Right forelimb (tissue), 1 donor: ENCODE measurements around the gene SLC34A3.

Source experiments
- DNase-seq: peaks from one replicate; pipeline ENCODE4 v3.0.0-alpha.2; 2018

Gene SLC34A3

DNA sequence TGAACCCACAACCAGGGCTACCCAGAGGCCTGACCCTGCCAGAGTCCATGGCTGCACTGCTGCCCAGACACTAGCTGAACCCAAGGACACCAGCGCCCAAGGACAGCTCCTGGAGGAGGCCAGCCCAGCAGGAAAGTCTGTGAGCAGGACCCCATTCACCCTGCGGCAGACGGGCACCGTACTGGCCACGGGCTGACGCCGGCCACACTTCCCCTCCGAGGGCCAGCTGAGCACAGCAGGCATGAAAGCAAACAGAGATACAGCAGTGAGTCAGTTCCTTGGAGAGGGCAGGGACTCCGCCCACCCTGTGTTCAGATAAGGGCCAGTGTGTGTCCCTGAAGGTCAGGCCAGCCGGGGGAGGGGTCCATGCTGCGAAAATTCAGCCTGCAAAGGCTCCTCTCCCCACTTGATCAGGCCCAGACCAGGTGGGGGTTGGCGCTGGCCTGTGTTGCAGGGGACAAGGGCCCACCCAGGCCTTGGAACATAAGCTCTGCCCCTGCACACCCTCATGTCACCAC, 11.9 kb upstream of the SLC34A3 start:
- DNase-seq, result no peak

DNA sequence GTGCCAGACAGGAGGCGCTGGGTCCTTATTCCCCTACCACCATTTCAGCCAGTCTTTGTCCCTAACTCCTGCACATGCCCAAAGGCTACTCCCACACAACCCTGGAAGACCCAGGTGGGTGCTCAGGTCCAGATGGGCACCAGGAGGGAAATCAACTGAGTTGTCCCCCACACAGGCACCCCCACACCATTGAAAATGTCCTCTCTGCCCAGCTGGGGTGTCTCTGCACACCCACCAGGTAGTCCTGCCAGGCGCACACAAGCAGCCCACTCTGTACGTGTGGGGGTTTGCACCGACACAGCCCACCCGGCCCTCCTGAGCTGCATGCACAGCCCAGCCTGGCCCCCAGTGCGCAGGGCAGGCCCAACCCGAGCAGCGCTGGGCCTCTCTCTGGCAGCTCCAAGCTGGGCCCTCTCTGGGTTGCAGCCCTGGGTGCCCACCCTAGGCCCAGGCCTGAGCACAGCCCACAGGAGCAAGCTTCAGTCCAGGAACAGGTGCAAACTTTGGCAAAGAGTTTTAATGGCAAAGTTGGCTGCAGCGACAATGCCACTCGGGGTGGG, 10.9 kb upstream of the SLC34A3 start:
- no peak for DNase-seq

DNA sequence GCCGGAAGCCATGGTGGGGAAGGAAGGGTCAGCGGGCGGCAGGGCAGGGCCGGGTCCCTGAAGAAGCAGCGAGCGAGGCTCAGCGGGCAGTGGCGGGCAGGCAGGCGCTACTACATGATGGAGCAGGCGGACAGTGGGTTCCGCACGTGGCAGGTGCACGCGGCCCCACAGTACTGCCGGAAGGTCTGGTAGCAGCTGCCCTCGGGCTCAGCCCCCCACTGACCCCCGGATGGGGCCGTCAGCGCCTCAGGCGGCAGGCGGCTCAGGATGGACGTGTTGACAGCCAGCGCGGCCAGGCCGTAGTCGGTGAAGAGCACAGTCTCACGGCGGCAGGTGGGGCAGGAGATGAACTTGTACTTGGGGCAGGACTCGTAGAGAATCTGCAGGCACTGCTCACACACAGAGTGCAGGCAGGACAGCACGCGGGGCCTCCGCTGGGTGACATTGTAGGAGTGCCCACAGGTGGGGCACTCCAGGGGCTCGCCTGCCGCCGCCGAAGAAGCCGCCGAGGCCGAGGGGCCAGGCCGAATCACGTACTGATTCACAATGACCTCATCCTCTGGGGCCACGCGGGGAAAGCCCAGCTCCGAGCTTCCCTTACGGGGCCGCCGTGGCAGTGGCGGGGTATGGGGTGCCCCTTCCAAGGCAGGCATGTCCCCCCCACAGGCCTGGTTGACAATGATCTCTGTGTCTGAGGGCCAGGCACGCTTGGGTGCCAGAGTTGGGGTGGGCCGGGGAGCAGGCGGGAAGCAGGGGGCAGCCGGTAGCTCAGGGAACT, 10.2 kb upstream of the SLC34A3 start:
- no peak for DNase-seq

DNA sequence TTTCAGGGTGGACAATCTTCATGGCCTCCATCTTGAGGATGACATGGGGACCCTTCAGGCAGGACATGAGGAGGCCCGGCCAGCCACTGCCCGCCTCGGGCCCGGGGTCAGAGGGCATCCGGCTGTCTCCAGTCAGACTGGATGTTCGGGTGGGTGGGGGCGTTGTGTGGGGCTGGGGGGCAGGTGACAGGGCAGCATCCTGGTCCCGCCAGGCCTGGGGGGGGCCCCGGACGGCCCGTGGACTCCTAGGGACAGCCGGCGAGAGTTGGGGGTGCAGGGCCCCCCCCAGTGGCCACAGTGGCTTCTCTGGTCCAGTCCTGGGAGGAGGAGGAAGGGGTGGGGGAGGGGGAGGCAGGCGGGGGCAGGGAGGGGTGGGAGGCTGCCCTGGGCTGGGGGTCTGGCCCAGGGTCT, 9.6 kb upstream of the SLC34A3 start:
- no peak for DNase-seq

DNA sequence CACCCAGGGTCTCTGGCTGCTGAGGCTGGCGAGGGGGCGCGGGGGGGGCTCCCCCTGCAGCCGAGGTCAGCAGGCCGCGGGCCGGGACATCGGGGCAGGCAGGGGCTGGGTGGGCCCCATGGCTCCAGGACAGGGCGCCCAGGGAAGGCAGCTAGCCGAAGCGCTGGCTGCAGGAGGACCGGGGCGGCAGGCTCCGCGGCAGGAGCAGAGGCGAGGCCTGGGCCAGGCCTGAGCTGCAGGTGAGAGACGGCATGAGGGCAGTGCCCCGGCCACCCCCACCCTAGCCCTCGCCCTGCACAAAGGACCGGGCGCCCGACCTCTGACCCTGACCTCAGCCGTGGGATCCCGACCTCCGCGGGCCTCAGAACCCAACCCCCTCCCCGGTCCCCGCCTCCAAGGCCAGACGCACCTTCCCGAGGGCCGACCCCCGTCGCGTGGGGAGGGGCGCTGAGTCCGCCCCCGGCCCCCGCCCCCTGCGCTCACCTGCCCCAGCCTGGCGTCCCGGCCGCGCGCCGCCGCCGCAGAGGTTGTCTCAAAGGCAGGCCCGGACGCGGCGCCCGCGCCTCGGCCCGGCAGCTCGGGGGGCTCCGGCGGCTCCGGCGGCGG, 9.1 kb upstream of the SLC34A3 start:
- DNase-seq, result no peak

DNA sequence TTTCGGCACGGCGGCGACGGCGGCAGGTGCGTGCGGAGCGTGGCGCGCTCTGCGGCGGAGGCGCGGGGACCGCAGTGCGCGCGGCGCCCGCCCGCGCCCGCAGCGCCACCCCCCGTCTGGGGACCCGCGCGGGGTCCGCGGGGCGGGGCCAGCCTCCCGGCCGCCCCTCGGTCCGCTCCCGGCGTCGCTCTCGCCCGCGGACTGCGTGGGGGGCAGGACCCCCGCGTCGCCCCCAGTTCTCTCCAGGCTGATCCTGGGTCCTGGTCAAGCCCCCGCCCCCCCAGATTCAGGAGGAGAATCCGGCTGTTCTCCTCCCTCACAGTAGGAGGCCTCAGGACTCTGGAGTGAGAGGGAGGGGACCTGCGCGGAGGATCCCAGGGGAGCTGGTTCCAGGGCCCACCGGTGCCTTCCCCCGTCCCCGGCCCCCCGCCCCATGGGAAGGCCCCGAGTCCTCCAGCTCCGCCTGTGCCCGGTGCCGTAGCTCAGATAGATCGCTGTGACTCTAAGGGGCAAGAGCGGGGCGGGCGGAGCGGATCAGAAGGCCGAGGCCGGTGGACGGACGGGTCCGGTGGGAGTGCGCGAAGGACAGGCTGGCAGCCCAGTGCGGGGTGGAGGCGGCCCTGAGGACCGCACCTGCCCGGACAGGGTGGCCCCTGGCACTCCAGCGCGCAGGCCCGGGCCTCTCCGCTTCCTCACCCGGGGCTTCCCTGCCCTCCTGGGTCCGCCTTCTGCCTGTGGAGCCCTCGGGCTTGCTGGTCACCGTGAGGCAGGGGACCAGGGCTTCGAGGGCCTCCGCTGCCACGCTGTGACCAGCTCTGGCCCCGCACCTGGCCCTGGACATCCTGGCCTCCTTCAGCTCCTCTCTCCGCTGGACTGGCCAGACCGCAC, 8.3 kb upstream of the SLC34A3 start, which contains the start of gene RNF208:
Gene RNF208 (minus strand): TSS at position 51 of the 888 bp plus-strand sequence. CDS start 1,028 bp downstream, outside the sequence.
- no peak for DNase-seq

DNA sequence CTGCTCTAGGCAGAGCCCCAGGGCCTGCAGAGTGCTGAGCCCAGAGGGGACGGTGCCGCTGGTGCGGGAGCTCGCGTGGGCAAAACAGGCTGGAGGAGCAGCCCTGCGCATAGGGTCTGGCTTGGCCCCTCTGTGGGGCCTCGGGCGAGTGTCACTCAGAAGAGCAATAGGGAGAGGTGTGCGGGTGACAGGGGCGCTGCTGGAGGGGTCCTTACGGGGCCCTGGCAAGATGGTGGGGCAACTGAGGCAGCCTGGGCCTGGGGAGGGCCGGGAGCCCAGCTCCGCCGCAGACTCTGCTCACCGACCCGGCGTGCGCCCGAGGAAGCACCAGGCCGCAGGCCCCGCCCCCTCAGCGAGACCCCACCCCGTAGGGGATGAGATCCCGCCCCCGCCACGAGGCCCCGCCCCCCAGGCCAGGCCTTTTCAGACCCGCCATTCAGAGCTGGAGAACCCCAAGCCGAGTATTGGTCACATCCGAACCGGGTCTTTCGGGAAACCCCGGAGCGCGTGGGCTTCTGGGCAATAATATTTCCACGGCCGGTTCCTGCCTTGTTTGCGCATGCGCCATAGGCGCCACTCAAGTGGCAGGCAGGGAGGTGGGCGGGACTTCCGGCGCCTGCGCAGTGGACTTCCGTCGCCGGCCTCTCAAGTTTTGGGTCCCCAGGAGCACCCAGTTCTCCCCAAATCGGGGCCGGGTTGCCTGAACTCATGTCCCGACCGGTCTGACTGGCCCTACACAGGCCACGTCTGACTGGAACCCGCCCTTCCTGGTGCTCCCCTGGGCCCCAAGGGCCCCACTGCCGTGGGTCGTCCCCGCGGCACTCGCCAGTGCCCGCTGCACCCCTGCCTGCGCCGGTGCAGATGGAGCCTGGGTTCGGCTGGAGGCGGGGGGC, 7.4 kb upstream of the SLC34A3 start:
- DNase-seq, result peak; percentile 96

DNA sequence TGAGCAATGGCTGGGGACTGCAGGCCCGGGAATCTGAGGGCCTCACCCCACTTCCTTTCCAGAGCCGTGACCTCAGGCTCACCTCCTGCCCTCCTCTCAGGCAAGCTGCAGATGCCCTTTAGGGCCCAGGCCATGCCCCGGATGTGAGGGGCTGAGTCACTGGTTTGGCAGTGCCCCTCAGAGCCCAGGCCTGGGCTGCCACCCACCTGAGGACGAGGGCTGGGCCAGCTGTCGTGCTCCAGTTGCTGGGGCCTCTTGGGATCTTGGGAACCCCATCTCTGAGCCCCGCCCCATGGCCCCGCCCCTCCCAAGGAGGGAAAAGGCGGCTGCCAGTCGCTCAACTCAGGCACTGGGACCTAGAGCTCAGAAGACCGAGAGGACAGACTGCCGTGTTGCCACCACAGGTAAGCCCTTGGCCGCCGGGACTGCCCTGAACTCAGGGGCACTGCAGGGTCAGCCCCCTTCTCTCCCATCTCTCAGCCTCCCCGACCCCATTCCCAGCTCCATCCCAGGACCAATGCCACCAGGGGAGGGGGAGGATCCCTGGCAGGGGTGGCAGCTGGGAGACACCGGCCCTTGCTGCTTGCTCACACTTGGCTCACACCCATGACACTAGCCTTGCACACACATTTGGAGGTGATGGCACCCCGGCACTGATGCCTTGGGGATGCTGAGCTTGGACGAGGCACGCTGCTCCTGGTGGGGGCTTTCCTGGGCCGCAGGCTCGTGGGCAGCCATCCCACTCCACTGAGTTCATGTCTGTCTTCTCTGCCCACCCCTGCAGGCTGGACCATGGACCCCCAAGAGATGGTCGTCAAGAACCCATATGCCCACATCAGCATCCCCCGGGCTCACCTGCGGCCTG, 5.6 kb upstream of the SLC34A3 start, which contains the start of gene CYSRT1:
Gene CYSRT1 (plus strand): TSS at position 345 of the 865 bp plus-strand sequence. CDS start 448 bp downstream, at position 793.
- no peak for DNase-seq

DNA sequence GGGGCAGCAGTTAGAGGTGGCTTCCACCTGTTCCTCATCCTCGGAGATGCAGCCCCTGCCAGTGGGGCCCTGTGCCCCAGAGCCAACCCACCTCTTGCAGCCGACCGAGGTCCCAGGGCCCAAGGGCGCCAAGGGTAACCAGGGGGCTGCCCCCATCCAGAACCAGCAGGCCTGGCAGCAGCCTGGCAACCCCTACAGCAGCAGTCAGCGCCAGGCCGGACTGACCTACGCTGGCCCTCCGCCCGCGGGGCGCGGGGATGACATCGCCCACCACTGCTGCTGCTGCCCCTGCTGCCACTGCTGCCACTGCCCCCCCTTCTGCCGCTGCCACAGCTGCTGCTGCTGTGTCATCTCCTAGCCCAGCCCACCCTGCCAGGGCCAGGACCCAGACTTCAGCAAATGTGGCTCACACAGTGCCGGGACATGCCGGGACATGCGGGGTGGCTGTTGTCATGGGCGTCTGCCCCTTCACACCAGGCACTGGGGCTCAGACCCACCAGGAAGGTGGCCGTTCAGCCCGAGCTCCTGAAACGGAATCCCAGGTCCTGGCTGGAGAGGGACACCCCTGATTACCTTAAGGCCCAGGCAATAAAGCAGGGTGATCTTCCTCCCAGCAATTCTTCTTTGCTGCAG, 4.9 kb upstream of the SLC34A3 start:
- DNase-seq, result no peak

DNA sequence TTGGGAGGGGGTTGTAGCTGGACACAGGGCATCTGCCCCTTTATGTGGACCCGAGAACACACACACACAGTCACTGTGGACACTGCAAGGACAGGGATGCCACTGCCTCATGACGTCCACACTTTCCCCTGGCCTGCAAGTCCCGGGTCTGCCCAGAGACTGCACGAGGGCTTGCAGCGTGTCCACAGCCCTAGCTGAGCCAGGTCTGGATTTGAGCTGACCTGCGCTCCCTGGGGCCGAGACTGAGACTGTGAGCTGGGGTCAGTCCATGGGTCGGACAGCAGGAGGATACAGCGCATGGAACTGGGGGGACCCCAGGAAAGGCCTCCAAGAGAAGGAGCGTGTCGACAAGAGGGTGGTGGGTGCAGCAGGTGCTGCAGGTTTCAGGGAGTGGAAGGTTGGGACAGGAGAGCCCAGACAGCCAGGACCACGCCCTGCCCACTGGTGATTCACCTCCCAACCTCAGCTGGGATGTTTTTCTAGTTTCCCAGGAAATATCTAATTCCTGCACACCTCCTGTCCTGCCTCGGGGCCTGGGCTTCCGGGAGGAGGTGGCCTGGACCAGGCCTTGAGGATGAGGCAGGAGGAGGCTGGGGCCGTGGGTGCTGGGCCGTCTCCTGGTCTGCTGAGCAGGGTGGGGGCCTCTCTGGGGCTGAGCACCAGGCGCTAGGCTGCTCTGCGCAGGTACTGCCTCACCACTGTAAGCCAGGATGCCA, 4.2 kb upstream of the SLC34A3 start:
- DNase-seq, result no peak

DNA sequence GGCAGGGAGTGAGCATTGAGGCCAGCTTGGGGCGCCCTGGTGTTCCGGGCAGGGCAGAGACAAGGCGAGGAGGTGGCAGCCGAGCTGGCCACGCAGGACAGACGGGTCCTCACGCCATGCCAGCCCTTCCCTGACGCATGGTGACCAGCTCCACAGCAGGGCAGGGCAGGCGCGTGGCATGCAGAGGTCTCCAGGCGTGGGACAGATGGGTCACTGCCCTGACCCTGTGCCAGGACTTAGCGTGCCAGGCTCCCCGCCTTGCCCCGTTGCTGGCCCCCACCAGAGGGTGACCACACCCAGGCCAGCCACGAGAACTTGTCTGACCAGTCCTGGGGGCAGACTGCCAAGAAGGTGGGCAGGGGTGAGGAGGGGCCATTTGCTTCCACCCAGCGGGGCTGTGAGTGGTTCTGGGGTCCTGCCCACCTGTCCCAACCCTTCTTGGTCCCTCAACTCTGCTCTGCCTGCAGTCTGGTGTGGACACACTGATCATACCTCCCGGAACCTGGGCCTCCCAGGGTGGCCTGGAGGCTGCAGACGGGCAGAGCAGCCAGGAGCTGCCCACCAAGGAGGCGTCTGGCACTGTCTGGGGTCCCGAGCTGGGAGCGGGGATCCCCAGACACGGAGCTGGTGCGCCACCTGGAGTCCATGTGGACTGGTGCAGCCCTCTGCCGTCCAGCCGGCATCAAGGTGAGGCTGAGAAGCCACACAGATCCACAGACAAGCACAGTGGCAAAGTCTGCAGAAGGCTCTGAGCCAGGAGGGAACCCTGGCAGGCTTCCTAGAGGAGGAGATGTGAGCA, 3.4 kb upstream of the SLC34A3 start, which contains the start of gene RNF224:
Gene RNF224 (plus strand): TSS at position 449 of the 799 bp plus-strand sequence. CDS start 834 bp downstream, outside the sequence.
- peak; percentile 86 for DNase-seq

DNA sequence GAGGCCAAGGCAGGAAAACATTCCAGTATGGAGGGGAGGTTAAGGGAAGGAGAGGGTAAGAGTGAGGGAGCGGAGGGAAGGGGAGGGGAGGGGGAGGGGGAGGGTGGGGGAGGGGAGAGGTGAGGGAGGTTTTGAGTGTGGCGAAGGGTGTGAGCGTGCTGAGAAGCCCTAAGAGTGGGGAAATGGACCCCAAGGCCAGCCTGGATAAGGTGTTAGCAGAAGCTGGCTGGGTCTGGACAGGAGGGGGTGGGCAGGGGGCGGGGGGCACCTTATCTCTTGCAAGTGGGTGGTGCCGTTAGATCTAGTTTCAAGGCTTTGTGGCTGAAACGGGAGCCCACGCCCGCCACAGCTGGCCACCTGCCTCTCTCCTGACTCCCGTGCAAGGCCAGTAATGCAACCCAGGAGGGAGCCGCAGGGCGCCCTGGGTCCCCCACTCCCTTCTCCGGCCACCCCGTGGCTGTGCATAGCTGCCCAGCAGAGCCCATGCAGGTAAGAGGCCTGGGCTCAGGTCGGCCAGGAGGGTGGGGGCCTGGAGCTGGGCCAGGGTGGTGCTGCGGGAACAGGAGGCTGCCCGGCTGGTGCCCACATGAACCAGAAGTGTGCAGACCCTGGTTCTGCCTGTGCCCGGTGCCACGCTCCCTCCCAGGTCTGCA, 2.7 kb upstream of the SLC34A3 start:
- no peak for DNase-seq

DNA sequence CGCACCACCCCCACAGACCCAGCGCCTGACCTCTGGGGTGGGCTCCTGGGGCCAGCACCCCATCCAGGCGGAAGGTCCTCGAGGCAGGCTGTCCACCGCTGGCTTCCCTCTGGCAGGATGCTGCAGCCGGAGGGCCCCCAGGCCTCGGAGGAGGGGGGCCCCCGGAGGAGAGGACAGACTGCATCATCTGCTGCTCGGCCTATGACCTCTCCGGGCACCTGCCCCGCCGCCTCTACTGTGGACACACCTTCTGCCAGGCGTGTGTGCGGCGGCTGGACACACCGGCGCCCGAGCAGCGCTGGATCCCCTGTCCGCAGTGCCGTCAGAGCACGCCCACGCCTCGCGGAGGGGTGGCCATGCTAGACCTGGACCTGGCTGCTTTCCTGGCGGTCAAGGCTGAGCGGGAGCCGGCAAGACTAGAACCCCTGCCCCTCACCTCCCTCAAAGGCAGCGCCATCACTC, 2.2 kb upstream of the SLC34A3 start:
- DNase-seq, result no peak

DNA sequence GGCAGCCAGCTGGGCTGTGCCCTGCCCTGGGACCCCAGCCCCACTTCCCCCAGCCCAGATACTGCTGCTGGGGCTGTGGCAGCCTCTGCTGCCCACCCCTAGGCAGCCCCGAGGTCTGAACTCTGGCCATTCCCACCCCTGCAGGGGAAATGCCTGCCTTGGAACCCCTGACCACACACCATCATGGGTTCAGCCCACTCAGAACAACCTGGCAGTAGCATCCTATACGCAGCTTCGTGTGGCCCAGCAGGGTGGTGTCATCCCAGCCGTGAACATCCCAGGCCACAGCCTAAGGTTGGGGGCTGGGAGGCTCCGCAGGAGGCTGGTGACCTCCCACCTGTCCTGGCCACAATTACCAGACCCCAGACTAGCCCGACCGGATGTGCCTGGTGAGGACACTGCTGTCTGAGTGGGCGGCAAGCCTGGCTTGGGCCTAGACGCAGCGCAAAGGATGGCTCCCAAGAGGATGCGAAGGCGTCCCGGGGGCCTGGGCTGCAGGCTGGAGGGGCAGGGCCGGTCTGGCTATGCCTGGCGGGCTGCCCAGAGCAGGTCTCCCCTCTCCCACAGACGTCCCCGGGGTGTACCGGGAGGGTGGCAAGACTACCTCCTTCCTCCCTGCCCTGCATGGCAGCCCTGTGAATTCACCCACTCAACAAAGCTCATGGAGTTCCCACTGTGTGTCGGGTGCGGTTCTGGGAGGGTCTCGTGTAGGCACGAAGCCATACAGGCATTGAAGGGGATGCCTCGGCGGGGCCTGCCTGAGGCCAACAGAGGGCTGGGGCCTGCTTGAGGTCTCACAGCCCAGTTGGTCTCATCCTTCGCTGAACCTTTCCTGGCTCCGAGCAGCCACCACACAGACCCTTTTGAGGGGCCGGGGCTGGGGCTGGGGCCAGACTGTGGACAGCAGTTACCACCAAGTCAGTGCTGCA, 1.5 kb upstream of the SLC34A3 start:
- DNase-seq, result no peak

DNA sequence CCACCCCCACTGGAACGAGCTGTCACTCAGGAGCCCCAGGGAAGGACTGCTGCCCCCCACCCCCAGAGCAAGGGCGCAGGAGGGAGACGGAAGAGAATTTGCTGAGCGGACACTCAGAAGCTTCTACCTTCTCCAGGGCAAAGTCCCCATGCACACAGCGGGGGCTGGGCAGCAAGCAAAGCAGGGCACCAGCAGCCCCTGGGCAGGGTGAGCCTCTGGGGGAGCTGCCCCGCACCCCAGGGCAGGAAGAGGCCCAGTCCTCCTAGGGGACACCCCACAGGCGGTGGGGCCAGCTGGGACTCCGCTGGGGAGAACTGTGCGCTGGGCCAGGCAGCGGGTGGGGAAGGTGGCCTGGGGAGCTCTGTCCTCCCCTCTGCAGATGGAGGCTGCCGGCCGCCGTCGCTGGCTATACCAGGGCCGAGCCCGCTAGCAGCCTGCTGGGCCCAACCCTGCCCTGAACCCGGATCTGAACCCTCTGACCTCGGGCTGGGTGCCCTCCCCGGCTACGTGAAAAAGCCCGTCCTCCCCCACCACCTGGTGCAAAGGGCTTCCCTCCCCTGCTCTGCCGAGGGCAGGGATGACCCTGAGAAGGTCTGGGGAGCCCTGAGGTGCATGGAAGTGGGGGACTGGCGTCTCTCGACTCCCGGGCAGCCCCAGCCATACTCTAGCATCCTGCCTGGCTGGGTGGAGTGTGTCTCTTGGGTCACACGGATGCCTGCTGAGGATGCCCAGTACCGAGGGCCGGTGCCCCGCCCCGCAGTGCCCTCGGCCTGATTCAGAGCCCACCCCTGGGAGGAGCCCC, 597 bp upstream of the SLC34A3 start:
- DNase-seq, result no peak
